Subcutaneous adipose tissue (tissue), 4 donors: ENCODE data around the gene HGF. TPM values are rescaled to one million over a fixed set of nuclear protein-coding genes. Genes with fewer than 3 reads are reported as not detected.

Experiments
- total RNA-seq, 4 donors: library from RNA; depleted of rRNA; stranded (reverse); fragments of >200 nt; gene quantifications; one replicate each; pipeline ENCODE4 v1.1.0, GENCODE V29; 2016
- TF ChIP-seq, protein P1 (sequence below): fragments of 450-650 bp; IDR thresholded peaks from one replicate; pipeline ENCODE4 v1.5.1; 2016; ENCODE audit warnings: low read depth, mild to moderate bottlenecking, control low read depth, antibody characterized with exemption, moderate library complexity

The HGF gene
- total RNA-seq, 4 donors from 2014 or later: 2.1 to 20.6 (median 7.9) TPM

DNA sequence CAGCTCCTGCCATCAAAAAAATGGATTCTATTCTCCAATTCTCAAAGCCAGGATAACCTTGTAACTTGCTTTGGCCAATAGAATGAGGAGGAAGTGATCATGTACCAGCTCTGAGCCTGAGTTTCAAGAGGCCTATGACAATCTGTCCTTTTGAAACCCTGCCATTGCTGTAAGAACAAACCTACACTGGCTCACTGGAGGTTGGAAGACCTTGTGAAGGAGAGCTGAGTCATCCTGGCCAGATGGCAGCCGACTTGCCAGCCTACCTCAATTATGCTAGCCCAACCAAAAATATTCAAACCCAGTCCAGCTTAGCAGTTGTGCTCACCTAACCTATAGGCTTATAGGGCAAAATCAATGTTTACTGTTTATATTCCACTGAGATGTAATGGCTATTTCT is 93.0 kb downstream of the HGF start:
- TF ChIP-seq, protein P1, sequence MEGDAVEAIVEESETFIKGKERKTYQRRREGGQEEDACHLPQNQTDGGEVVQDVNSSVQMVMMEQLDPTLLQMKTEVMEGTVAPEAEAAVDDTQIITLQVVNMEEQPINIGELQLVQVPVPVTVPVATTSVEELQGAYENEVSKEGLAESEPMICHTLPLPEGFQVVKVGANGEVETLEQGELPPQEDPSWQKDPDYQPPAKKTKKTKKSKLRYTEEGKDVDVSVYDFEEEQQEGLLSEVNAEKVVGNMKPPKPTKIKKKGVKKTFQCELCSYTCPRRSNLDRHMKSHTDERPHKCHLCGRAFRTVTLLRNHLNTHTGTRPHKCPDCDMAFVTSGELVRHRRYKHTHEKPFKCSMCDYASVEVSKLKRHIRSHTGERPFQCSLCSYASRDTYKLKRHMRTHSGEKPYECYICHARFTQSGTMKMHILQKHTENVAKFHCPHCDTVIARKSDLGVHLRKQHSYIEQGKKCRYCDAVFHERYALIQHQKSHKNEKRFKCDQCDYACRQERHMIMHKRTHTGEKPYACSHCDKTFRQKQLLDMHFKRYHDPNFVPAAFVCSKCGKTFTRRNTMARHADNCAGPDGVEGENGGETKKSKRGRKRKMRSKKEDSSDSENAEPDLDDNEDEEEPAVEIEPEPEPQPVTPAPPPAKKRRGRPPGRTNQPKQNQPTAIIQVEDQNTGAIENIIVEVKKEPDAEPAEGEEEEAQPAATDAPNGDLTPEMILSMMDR: no peak

DNA sequence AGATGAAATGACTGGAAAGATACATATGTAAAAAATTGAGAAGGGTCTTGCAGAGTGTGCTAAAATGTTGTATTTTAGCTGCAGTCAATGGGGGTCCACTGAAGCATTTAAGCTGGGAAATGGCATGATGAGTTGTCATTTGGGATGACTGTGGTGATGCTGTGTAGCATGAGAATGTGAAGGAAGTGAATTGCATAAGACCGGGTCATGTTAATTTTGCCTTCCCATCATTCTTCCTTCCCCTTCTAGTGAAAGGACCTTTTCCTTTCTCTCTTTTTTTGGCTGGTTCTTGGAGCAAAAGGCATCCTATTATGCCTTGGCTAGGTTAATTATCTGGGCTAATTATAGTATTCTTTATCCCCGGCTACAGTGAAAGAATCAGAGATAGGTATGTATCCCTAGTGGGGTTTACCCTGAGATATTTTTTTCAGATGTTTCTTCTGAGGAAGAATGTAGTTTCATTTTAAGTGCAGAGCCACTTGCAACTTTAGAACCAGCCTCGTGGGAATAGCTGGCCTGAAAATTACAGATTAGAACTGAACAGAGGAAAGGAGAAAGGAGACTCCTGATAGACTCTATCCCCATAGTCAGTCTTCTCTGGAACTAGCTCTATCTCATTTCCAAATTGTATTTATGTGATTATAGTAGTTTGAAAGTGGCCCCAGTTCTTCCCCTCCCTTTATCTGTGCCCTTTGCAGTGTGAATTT is 93.6 kb downstream of the HGF start:
- TF ChIP-seq, protein P1: no peak

DNA sequence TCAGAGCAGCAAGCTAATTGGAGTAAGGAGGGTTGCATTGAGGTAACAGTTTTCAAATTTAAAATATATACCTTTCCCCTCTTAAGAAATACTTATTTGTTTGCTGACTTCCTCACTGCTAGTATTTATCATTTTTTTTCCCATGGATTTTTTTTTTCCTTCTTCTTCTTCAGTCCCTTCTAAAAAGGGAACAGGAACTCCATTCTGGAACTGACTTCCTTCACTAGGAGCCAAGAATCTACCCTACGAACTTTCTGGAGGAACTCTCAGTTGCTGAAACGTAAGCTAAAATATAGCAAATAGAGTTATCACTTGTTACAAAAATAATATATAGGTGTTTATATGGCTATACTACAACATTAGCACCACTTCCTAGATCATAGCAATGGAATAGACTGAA is 95.4 kb downstream of the HGF start:
- TF ChIP-seq, protein P1: no peak

DNA sequence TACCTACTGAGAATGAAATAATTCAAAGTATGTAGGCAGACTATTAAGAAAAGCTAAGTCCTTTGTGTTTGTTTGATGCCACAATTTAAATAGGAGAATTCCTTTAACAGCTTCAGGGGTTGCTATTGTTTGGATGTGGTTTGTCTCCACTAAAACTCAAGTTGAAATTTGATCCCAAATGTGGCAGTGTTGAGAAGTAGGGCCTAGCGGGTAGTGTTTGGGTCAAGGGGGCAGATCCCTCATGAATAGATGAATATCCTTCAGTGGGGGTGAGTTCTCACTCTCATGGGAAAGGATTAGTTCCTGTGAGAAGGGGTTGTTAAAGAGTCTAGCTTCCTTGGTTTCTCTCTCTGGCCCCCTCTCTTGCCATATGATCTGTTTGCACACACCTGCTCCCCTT is 97.0 kb downstream of the HGF start:
- TF ChIP-seq, protein P1: no peak

DNA sequence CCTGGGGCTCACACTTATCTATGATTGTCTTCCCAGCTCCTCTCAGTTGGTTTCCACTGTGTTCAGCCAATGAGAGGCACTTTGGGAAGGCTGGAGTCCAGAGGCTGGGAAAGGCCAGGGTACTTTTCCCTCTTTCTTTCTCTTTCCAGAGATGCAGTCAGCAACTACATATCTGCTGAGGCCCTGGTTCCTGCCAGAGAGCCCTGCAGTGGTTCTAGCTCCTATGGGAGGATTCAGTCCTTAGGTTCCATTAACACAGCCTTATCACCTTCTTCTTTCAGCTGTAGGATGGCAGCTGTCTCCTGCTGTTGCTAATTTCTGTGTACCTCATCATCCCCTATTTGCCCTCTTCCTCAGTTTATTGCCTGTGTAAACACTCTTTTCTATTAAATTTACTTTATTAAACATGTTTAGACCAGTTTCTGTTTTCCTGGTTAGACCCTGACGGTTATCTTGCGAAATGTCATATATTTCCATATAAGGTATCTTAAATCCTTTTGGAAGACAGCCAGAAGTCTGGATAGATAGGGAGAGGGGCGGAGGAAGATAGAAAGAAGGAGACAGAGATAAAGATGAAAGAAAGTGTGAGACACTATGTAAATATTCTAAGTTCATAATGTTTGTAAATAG is 100.3 kb downstream of the HGF start:
- TF ChIP-seq, protein P1: no peak

DNA sequence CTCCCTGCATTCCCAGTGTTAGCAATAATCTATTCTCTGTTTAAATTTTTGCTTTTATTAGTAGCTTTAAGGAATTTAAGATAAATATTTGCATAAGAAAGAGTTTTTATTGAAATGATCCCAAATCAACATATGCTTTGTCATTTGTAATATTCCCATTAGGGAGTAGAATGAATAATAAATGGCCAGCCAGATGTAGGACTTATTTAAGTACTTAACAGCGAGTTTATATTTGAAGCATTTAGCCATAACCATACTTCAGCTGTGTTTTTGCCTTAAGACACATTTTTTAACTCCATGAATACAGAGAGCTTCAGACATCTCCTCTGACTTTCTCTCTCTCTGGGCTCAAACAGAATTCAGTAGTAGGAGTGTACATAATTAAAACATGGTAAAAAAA is 103.6 kb downstream of the HGF start:
- TF ChIP-seq, protein P1: no peak

DNA sequence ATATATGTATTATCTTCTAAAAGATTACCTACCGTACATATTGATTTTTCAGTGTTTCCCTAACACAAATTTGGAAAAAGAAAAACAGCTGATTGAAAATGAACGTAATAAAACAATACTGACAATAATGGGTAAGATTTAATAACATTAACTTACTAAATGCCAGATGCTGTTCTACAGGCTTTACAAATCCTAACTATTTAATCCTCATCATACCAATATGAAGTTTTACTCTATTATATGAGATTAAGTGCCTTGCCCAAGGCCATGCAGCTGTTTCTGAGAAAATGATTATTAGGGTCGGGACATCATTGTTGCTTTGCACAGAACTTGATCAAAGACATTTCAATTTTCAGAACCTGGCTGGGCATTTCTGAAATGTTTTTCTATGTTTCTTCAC is 104.6 kb downstream of the HGF start:
- TF ChIP-seq, protein P1: no peak
